GM19025 (cell line): ENCODE data around the gene PLK5.
"Not testable (repeated sequence)": the region's sequence is repeated elsewhere in the genome, so short reads cannot be mapped to it uniquely, and the experiment has no call there.

Experiments used
- ATAC-seq: cut with Tn5 transposase; IDR thresholded peaks from one replicate; pipeline ENCODE4 v1.9.1; 2021; ENCODE audit warnings: mild to moderate bottlenecking, low read depth, moderate library complexity; ENCODE audit not compliant: unreplicated experiment

The PLK5 gene

DNA sequence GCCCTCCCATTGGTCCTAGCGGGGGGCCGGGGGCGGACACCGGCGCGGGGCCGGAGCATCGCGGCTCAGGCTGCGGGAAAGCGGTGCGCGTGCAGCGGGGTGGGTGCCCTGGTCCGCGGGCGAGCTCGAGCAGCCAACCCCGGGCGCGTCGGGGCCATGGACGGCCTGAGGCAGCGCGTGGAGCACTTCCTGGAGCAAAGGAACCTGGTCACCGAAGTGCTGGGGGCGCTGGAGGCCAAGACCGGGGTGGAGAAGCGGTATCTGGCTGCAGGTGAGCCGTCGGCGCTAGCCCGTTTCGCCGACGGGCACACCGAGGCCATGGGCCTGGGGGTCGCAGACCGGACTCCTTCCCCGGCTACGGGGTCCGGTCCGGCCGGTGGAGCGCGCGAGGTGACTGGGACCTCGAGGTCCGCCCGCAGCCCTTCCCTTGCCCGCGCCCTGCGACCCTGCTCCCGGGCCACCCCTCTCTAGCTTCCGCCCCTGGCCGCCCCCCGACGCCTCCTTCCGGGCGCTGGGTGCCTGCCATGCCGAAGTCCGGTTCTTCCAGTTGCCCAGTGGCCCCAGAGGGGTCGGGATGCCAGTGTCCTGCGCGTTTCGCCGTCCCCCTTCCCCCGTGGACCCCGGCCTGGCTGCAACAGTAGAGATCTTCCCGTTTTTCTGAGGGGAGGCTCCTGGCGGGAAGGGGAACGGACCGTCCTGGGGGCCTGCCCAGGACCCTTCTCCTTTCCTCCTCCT is 32.6 kb upstream of the PLK5 start, which contains the start of gene REEP6:
TSS of gene REEP6 (plus strand) at position 68 of the 735 bp plus-strand sequence. CDS start at position 157, 89 bp downstream.
- ATAC-seq: no peak

DNA sequence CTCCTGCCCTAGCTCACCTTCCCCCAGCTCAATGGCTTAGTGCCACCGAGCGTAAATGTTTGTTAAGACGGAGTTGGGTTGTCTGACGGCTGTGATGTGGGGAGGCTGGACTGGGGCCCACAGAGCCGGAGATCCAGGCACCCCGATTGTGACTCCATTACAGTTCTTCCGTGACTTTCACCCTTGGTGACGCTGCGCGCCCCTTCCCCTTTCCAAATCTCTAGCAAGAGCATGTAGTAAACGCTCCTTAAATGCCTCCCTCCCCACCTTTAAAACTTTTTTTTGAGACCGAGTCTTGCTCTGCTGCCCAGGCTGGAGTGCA is 32.1 kb upstream of the PLK5 start:
- no peak for ATAC-seq

DNA sequence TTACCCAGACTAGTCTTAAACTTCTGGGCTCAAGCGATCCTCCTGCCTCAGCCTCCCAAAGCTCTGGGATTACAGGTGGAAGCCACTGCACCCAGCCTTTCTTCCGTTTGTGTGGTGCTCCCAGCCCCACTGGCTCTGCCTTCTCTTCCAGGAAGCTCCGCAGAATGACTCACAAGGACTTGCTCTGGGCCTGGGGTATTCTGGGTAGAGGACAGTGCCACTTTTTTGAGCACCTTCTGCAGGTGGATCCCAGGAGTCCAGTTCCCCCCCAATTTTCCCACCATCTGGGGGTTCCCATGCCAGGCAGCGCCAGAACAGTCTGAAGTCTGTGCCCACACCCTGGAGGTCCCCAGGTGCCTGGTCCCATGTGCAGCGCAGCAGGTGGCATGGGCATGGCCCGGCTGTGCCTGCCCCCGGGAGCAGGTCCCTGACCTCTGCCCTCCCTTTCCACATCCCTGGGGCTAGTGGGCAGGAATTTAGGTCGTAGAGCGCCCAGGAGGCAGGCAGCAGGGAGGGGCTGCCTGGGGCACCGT is 31.3 kb upstream of the PLK5 start:
- ATAC-seq: no peak

DNA sequence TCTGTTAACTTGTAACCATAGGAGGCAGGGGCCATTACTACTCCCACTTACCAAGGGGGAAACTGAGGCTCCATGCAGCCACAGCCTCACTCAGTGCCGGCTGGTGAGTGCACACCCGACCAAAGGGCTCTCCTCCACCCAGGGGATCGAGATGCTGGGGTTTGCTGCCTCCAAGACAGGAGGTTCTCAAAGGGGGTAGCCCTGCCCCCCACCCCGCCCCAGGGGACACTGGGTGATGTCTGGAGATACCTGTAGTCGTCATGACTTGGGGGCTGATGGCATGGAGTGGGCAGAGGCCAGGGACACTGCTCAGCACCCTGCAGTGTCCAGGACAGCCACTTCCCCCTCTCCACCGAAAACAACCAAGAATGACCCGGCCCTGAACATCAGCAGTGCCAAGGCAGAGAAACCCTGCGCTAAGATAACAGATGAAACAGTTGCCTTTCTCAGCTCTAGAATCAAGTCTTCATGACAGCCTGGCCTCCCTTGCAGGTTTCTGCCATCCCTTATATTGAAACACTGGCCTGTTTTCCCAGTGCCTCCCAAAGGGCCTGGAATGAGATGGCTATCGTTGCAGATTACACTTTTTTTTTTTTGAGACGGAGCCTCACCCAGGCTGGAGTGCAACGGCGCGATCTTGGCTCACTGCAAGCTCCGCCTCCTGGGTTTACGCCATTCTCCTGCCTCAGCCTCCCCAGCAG is 29.6 kb upstream of the PLK5 start:
- ATAC-seq: no peak

DNA sequence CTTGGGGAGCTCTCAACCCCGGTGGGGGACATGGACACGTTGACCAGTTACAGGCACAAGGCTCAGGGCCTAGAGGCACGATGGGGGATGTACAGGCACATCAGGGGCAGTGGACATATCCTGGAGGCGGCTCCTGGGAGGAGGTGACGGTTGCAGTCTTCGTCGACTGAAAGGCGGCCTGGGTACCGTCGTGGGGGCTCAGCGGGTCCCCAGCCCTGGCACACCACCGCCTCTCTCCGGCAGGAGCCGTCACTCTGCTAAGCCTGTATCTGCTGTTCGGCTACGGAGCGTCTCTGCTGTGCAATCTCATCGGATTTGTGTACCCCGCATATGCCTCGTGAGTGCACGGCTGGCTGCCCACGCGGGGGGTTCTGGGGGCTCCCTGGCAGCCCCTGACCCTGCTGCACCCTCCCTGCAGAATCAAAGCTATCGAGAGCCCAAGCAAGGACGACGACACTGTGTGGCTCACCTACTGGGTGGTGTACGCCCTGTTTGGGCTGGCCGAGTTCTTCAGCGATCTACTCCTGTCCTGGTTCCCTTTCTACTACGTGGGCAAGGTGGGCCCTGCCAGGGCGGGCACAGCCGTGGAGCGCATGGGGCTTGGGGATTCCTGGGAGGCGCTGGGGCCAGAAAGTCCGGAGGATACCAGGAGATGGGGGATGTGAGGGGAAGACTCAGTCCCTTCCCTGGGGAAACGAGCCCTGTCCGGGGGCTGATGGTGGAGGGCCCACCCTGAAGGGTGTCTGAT is 28.7 kb upstream of the PLK5 start:
- no peak for ATAC-seq

DNA sequence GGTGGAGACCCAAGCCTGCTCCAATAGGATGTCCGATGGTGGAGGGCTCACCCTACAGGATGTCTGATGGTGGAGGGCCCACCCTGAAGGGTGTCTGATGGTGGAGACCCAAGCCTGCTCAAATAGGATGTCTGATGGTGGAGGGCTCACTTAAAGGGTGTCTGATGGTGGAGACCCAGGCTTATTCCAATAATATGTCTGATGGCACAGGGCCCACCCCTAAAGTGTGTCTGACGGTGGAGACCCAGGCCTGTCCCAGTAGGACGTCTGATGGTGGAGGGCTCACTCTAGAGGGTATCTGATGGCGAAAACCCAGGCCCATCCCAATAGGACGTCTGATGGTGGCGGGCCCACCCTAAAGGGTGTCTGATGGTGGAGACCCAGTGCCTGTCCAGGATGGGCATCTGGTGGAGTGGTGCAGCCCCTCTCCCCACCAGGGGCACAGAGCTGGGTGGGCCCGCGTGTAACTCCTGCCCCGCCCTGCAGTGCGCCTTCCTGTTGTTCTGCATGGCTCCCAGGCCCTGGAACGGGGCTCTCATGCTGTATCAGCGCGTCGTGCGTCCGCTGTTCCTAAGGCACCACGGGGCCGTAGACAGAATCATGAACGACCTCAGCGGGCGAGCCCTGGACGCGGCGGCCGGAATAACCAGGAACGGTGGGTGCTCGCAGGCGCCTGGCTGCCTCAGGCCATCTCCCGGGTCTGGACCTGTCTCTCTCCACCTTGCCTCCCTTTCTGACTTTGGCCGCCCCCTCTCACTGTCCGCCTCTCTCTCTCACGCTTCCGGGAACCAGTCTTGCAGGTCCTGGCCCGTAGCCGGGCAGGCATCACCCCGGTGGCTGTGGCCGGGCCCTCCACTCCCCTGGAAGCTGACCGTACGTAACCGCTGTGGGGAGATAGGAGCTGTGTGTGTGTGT is 27.8 kb upstream of the PLK5 start:
- ATAC-seq: no peak

DNA sequence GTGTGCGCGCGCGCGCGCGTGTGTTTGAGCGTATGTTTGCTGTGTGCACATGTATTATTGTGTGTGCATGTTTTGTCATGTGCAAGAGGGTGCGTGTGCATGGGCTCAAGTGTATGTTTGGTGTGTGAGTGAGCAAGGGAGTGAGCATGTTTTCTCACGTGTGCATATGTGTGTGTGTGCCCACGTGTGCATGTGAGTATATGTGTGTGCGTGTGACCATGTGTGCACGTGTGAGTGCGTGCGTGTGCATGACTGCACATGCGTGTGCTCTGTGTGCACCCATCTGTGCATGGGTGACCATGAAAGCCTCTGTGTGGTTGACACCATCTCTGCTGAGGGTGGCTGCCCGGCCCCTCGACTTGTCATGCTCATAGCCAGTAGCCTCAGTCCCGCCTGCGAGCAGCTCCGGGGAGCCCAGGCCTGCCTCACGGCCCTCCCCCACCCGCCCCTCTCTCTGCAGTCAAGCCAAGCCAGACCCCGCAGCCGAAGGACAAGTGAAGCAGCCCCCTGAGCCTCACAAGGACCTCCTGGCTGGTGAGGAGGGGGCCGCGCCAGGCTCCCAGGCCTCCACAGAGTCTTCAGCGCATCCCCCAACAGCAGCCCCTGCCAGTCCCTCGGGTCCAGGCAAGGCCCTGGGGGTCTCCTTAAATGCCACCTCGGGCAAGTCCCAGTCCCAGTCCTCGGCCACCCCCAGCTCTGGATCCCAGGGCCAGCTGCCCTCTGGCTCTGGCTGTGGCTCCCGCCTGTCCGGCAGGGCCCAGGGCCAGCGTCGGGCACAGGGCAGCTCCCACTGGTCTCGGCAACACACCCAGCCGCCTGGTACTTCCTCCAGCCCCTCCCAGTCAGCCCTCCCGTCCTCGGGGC is 26.9 kb upstream of the PLK5 start:
- ATAC-seq: no peak

DNA sequence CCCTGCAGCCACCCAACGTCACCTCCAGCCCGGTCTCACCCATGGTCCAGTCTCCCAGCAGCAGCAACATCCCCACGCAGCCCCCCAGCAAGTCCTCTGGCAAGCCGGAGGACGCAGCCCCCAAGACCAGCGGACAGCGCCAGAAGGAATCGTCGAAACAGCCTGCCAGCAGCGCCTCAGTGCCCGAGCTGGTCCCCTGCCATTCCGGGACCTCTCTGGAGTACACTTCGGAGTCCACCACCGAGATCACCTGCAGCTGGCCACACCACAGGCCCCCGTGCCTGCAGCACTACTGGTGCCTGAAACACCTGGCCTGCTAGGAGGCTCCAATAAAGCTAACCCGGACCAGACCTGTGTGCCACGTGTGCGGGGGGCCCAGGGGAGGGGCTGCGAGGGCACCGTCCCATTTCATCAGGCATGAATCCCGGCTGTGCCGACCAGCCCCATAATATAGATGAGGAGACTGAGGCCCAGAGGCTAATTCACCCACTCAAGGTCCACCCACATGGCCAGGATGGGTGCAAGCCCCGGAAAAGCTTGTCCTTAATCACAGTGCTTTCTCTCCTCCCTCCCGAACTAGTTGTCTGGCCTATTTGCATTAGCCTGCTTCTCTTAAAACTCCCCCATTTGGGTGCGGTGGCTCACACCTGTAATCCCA is 26.2 kb upstream of the PLK5 start:
- ATAC-seq: no peak

DNA sequence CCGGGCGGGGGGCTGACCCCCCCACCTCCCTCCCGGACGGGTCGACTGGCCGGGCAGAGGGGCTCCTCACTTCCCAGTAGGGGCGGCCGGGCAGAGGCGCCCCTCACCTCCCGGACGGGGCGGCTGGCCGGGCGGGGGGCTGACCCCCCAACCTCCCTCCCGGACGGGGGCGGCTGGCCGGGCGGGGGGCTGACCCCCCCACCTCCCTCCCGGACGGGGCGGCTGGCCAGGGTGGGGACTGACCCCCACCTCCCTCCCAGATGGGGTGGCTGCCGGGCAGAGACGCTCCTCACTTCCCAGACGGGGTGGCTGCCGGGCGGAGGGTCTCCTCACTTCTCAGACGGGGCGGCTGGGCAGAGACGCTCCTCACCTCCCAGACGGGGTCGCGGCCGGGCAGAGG is 24.6 kb upstream of the PLK5 start:
- not testable (repeated sequence) for ATAC-seq

DNA sequence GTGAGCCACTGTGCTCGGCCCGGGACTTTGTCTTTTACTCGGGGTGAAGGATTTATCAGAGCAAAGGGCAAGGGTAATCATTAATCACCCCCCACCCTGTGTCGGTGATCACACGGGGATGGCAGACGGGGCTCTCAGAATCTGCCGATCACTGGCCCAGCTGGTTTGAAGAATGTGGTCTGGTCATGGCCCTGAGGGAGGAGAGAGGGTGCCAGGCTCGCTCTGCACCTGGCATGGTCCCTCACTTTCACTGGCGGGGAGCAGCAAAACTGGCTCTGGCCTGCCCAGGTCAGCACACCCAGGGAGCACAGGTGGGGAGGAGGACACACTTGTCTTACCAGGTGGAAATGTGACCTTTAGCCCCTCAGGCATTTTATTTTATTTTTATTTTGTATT is 22.7 kb upstream of the PLK5 start:
- ATAC-seq: no peak

DNA sequence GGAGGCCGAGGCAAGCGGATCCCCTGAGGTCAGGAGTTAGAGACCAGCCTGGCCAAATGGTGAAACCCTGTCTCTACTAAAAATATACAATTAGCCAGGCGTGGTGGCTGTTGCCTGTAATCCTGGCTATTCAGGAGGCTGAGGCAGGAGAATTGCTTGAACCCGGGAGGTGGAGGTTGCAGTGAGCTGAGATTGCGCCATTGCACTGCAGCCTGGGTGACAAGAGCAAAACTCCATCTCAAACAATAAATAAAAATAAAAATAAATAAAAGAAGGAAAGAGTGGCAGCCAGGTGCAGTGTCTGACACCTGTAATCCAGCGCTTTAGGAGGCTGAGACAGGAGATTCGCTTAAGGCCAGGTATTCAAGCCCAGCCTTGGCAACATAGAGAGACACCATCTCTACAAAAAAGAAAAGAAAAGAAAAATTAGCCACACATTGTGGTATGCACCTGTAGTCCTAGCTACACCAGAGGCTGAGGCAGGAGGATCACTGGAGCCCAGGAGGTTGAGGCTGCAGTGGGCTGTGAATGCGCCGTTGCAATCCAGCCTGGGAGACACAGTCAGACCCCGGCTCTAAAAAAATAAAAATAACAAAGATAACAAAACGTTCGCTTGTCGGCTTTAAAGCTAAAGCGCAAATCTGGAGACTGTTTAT is 21.3 kb upstream of the PLK5 start:
- no peak for ATAC-seq

DNA sequence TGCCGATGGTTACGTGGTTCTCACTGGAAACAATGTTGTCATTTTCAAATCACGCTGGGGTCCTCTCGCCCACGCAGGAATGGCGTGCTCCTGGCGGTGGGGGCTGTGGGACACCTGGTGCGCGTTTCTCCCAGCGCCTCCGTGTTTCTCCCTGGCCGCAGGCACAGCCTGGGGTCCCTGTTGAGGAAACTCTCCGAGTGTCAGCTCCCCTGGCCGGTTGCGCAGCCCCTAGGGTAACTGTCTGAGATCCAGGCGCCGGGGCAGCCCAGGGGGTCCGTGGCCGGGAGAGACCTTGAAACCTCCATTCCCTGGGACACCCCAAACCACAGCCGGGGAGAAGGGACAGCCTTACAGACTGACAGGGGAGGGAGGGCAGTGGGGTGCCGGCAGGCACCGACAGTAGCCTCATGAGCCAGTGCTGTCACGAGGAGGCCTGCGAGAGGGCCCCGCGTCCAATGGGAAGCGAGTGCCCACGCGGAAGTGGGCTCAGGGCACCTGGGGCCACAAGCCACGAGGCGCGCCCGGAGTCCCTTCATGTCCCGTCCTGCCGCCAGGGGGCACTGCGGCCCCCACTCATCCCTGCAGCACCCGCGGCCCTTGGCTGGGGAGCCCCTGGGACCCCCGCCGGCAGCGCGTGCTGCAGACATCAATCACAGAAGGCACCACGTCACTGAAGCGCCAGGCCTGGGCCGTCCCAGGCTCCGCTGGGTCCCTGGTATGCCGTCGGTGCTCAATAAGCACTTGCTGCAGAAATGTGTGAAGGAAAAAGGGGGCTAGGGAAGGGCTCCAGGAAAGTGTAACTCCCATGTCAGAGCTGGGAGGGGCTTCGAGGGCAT is 20.6 kb upstream of the PLK5 start:
- no peak for ATAC-seq

DNA sequence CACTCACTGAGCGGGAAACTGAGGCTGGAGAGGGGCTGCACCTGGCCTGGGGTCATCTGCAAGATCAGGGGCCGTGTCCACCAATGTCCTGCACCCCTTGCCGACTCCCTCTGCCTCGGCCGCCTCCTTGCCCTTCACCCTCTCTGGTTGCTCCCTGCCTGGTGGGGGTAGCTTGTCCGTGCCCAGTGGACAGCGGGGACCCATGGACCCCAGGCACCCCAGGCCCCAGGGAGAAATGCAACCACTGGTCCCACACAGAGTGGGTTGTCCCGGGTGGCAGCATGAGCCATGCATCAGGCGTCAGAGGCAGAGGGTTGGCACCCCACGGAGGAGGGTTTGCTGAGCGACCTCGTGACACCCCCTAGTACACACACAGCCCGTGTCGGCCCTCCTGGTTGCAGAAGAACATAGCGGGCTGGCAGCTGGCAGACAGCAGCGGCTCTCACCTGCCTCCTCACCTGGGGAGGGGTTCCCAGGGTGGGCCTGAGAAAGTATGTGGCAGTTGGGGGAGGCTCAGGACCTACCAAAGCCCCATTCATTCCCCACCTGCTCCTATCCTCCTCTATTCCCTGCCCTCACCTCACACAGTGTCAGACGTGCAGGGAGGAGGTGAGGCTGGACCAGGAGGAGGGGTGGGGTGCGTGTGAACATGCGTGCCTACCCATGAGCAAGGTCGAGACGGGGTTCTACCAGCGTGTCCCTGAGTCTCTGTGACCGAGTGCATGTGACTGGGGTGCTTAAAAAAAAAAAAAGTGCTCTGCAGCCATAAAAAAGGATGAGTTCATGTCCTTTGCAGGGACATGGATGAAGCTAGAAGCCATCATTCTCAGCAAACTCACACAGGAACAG is 19.7 kb upstream of the PLK5 start:
- ATAC-seq: no peak

DNA sequence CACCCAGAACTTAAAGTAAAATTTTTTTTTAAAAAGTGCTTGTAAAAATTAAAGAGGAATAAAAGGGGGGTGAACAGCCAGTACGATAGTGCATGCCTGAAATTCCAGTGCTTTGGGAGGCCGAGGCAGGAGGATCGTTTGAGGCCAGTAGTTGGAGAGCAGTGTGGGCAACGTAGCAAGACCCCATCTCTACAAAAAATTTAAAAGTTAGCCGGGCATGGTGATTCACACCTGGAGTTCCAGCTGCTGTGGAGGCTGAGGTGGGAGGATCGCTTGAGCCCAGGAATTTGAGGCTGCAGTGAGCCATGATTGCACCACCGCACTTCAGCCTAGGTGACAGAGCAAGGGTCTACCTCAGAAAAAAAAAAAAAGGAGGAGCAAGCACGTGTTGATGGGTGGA is 18.9 kb upstream of the PLK5 start:
- no peak for ATAC-seq

DNA sequence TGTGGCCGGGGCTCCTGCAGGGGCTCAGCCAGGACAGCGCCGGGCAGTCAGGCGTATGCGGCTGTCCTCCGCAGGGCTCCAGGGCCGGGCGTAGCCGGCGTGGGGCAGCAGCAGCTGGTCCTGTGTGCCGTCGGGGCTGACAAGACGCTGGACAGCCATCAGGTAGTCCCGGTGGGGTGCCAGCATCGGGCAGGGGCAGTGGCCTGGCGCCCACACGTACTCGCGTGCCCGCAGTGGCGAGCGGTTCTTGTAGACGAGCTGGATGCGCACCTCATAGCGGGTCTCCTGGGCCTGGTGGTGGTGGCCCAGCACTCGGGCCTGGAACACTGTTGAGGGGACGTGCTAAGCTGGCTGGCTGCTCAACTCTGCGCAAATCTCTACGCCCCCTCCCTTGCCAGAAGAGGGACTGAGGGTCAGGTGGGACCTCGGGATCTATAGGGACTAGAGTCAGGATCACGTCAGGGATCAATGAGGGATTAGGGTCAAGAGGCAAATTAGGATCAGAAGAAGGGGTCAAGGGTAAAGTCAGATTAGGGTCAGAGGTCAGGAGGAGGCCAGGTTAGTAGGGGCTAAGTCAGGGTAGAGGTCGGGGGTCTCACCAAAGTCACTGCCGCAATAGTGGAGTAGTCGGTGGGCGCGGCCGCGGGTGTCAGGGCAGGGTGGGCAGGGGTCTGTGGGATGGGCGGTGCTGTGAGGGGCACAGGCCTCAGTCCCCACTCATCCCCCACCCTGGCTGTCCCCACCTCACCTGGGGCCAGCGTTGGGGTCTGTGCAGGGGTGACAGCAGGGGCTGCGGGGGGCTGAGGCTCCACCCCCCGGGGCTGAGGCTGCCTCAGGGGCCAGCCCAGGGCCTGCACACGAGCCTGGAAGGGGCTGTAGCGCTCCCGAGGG is 17.6 kb upstream of the PLK5 start:
- no peak for ATAC-seq
